COR-L47 (cell line): ENCODE results near the gene NEFH.
"Not testable (repeated sequence)": the region's sequence is repeated elsewhere in the genome, so short reads cannot be mapped to it uniquely, and the experiment has no call there.

ENCODE experiments used
- DNase-seq: peaks from one replicate; lab custom pipeline; 2025; lab: John Stamatoyannopoulos, UW

NEFH gene

DNA sequence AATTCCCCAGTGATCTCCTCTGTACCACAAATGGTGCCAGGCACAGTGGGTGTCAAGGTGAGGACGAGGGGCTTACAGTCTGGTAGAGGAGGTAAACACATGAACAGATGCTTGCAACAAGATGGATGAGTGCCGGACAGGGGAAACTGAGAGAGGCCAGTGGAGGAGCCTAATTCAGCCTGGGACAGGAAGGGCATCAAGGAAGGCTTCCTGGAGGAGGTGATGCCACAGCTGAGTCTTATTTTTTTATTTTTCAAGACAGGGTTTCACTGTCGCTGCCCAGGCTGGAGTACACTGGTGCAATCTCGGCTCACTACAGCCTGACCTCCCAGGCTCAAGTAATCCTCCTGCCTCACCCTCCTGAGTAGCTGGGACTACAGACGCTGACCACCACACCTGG lies 18.8 kb upstream of the NEFH start:
- no peak for DNase-seq

DNA sequence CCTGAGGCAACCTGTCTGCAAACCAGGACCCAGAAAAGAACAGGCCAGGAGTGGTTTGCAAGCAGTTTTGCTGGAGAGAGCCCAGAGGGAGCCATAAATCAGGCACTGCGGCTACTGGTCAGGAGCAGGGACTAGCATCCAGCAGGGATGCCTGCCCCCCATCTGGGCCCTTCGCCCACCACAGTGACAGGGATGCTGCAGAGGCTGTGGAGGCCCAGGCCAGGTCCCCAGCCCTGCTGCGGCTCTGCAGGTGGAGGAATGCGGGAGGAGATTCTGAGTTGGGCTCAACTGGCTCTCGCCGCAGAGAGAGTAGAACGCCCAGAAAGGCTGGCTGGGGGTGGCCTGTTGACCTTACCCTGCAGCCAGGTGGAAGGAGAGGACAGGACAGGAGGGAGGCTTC lies 16.4 kb upstream of the NEFH start:
- no peak for DNase-seq

DNA sequence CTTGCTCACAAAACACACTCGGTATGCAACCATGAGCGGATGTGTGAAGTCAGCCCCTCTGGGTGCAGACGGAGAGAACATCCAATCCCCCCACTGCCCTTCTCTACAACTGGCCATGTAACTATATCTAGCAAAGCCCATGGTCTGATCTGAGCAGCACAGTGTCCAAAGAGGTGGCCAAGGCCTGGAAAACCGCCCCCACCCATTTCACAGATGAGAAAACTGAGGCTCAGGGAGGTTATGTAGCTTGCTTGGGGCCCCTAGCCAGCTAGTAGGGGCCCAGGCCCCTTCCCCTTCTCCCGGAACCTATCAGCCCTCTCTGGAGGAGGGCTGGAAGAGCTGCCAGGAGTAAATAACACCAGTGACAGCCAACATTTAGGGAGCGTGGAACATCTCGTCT lies 15.4 kb upstream of the NEFH start:
- no peak for DNase-seq

- DNase-seq, result no peak
Observed at GRCh38 chr22:29469755-29470154, 10.3 kb upstream of the NEFH start.

DNA sequence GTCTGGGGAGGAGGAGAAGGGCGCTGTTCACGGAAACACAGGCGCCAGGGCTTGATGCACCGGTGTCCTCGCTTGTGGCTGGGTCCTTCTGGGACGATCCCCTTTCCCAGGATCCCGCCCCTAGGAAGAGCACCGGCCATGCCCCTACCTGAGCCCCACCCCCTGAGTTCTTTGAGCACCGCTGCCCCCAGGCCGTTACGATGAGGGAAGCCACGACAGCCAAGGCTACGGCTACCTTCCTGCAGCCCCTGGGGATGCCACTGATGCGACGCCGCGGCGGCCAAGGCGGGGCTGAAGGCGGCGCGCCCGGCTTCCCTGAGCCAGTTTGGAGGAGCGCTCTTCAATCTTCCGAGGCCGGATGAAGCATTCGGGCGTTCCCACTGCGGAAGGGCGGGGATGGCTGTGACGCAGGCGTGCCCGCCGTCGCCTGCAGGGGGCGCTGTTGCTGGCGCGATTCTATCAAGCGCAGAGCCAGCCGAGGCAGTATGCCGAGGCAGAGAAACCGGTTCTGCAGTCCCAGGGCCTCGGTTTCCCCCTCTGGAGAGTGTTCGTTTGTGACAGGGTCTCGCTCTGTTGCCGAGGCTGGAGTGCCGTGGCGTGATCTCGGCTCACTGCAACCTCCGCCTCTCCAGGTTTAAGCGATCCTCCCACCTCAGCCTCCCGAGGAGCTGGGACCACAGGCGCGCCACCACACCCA lies 9.7 kb upstream of the NEFH start:
- peak; percentile 39 for DNase-seq

DNA sequence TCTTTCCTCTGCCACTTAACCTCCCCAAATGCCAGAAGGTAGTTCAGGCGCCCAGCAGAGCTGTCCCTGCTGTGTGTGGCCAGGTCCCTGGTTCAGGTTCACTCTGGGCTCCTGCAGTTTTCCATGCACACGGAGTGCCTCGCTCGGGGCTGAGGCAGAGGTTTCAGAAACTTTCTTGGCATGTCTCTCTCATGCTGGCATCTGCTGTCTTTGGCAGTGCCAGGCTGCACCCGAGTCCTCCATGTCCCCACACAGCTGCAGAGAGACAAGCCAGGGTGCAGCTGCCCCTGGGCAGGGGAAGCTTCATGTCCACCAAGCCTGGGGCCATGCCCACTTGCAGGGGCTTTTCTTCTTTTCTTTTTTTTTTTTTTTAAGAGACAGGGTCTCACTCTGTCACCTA lies 7.0 kb upstream of the NEFH start:
- no peak for DNase-seq

- no peak for DNase-seq
Observed at GRCh38 chr22:29475550-29475949, 4.5 kb upstream of the NEFH start.

DNA sequence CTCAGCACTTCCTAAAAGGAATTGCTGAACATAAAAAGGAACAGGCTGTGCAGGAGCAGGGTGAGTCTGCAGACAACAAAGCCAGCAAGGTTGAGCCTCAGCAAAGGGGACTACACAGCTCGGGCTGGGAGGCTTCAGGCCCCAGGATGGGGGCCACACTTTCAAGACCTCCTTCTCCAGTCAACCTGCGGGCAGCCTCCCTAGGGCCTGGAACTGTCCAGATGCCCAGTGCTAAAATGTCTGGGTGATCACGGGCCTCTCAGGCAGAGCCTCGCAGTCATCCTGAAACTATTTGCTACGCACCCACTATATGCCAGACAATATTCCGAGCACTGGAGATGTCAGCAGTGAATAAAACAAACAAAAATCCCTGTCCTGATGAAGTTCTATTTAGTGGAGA lies 3.9 kb upstream of the NEFH start:
- no peak for DNase-seq

DNA sequence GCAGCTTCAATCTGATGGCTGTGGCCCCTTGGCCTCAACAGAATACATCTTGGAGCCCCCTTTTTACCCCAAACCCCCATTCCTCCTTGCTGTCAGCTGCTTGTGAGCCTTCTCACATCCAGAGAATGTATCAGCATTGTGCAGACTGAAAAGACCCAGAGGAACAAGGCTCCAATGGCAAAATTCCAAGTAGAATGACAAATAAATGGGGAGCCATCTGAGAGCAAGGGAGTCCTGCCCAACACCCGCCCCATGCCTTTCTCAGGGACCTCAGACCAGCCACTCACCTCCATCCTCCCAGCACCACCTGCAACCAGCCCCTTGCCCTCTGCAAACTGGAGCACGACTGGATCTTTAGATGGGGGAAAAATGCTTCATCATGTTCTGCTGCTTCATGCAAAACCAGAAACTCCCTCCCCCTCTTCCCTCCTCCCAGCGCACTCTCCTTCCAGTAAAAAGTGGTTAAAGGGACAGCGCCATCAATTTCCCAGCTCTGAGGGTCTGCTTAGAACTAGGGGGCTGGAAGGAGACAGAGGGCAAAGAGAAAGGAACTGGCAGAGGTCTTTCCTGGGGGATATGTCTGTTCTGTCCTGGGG lies 2.2 kb upstream of the NEFH start:
- no peak for DNase-seq

DNA sequence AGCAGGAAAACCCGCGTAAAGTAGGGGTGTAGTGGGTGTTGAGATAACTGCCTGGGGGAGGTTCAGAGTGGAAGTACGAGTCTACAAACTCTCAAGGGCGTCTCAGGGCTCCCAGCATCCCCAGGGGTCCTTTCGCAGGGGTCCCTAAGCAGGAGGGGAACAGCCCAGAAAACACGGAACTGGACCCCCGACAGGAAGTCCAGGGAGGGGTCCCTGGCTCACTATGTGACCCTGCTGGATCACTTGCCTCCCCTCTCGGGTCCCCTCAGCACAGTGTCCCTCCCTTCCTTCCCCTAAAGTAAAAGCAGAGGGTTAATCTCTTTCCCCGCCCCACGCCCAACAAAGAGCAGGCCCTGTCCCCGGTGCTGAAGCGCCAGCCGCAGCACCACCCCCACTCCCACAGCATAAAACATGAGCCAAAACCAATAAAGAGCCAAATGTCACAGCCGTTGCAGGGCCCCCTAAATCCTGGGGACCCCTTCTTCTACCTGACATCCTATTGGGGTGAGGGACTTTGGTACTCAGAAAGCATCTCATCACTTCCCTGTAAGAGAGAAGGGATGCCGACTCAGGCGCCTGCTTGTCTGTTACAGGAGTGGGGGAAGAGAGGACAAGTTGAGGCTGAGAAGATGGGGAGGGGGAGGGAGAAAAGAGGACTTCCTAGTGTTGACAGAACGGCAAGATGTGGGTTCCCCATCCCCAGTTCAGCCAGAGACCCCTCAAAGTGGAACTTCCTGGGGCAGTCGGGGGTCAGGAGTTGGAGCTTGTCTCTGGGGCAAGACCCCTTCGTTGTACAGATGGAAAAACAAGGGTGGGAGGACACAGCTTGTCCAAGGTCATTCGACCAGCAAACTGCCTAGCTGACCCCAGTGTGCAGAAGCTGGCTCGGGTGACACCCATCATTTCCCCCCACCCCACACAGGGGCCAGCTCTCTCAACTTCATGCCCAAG lies 1.4 kb upstream of the NEFH start:
- no peak for DNase-seq

DNA sequence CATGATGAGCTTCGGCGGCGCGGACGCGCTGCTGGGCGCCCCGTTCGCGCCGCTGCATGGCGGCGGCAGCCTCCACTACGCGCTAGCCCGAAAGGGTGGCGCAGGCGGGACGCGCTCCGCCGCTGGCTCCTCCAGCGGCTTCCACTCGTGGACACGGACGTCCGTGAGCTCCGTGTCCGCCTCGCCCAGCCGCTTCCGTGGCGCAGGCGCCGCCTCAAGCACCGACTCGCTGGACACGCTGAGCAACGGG lies 169 bp downstream of the NEFH start:
- no peak for DNase-seq

DNA sequence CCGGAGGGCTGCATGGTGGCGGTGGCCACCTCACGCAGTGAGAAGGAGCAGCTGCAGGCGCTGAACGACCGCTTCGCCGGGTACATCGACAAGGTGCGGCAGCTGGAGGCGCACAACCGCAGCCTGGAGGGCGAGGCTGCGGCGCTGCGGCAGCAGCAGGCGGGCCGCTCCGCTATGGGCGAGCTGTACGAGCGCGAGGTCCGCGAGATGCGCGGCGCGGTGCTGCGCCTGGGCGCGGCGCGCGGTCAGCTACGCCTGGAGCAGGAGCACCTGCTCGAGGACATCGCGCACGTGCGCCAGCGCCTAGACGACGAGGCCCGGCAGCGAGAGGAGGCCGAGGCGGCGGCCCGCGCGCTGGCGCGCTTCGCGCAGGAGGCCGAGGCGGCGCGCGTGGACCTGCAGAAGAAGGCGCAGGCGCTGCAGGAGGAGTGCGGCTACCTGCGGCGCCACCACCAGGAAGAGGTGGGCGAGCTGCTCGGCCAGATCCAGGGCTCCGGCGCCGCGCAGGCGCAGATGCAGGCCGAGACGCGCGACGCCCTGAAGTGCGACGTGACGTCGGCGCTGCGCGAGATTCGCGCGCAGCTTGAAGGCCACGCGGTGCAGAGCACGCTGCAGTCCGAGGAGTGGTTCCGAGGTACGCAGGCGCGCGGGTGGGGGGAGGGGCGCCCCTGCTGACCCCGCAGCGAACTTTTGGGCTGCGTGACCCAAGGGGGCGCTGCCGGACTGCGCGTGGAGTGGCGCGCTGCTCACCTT lies 670 bp downstream of the NEFH start:
- no peak for DNase-seq

- no peak for DNase-seq
Observed at GRCh38 chr22:29481265-29482000, 1.4 kb downstream of the NEFH start.

DNA sequence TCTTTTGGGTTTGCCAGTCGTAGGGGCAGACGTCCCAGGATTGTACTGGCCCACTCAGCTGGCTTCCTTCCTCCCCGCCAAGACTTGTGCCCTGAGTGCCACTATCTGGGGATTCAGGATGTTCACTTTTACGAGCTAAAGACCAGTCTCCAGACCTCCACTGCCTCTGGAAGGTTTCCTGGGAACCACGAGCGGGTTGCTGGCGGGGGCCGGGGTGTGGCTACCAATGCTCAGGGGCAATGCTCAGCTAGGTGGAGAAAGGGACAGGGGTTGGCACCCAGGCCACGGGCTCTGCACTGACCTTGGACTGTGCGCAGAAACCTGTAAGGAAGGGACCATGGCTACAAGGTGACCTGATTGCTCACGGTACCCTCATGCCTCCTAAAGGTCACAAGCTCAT lies 2.2 kb downstream of the NEFH start:
- no peak for DNase-seq

DNA sequence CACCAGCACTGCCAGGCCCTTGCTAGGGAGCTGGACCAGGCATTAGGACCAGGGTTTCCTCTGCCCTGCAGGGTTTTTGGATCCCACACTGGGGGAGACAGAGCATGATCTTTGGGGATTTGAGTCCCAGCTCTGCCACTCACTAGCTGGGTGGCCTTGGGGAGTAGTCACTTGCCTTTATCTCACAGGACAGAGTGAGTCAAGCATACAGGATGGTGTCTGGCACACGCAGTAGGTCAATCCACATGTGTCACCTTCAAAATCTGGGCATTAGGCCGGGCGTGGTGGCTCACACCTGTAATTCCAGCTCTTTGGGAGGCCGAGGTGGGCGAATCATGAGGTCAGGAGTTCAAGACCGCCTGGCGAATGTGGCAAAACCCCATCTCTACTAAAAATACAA lies 2.7 kb downstream of the NEFH start:
- DNase-seq, result no peak

DNA sequence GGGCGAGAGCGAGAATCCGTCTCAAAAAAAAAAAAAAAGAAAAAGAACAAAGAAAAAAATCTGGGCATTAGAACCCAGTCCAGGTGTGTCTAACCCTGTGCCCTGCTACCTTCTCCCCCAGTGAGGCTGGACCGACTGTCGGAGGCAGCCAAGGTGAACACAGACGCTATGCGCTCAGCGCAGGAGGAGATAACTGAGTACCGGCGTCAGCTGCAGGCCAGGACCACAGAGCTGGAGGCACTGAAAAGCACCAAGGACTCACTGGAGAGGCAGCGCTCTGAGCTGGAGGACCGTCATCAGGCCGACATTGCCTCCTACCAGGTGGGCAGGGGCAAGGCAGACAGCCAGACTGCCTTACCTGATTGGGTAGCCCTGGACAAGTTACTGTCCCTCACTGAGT lies 3.2 kb downstream of the NEFH start:
- DNase-seq, result no peak

- DNase-seq, result no peak
Observed at GRCh38 chr22:29484642-29485041, 4.6 kb downstream of the NEFH start.

DNA sequence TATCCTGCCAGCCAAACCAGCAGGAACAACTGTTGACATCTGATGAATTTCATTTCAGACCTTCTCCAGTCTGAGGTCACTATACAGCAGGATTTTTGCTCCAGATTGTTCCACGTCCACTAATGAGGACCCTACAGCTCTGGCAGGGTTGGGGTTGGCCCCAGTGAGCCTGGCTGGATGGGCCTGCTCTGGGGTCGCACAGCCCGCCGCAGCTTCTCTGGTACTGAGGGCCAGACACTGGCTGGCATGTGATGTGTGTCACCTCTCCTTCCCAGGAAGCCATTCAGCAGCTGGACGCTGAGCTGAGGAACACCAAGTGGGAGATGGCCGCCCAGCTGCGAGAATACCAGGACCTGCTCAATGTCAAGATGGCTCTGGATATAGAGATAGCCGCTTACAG lies 5.4 kb downstream of the NEFH start:
- DNase-seq, result no peak

DNA sequence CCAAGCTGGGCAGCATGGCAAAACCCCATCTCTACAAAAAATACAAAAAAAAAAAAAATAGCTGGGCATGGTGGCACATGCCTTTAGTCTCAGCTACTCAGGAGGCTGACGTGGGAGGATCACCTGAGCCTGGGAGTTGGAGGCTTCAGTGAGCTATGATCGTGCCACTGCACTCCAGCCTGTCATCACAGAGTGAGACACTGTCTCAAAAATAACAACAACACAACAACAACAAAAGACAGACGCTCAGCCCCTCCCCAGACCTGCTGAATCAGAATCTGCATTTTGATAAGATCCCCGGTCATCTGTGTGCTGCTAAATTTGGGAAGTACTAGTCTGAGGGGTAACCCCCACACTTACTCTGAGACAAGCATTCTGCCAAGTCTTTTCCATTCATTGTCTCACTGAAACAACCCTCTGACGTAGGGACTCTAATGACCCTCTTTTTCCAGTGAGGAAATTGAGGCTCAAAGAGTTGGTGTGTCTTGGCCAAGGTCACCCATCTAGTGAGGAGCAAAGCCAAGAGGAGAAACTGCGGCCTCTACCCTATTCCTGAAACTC lies 7.5 kb downstream of the NEFH start:
- no peak for DNase-seq

DNA sequence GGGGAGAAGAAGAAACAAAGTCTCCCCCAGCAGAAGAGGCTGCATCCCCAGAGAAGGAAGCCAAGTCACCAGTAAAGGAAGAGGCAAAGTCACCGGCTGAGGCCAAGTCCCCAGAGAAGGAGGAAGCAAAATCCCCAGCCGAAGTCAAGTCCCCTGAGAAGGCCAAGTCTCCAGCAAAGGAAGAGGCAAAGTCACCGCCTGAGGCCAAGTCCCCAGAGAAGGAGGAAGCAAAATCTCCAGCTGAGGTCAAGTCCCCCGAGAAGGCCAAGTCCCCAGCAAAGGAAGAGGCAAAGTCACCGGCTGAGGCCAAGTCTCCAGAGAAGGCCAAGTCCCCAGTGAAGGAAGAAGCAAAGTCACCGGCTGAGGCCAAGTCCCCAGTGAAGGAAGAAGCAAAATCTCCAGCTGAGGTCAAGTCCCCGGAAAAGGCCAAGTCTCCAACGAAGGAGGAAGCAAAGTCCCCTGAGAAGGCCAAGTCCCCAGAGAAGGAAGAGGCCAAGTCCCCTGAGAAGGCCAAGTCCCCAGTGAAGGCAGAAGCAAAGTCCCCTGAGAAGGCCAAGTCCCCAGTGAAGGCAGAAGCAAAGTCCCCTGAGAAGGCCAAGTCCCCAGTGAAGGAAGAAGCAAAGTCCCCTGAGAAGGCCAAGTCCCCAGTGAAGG lies 9.2 kb downstream of the NEFH start:
- not testable (repeated sequence) for DNase-seq

- DNase-seq, result no peak
Observed at GRCh38 chr22:29491012-29491411, 11.0 kb downstream of the NEFH start.
